IMR-90 (cell line): ENCODE measurements around the gene COL23A1. TPM values are rescaled to one million over a fixed set of nuclear protein-coding genes. Genes with fewer than 3 reads are reported as not detected.

Source experiments
- ATAC-seq: fragments of 200-7000 bp; cut with Tn5 transposase; 2 replicates; pipeline ENCODE4 v1.9.1; 2020; ENCODE audit warnings: low read depth, mild to moderate bottlenecking, moderate library complexity
- BruUV-seq: library from RNA; stranded (reverse); fragments of 400-500 nt; replicated peaks from 2 replicates; lab custom pipeline; 2021; lab: Mats Ljungman, UMichigan
- CTCF ChIA-PET: fragments of 300-600 bp; formaldehyde crosslinking; extraction: SDS; loops from one replicate; lab custom pipeline; 2021; ENCODE audit warnings: antibody characterized with exemption; lab: Yijun Ruan, JAX
- POLR2A ChIA-PET: fragments of 300-600 bp; sonication (Branson Sonifier 250); formaldehyde crosslinking; loops from one replicate; lab custom pipeline; 2022; ENCODE audit warnings: antibody characterized with exemption; ENCODE audit not compliant: unreplicated experiment; lab: Charles Lee
- DNase-seq: peaks from one replicate; pipeline ENCODE4 v3.0.0; 2013
- H2AFZ ChIP-seq: replicated peaks from 2 replicates; pipeline ENCODE3; 2013; ENCODE audit warnings: low read length, mild to moderate bottlenecking; ENCODE audit not compliant: poor library complexity
- H2AK5ac ChIP-seq: 2 replicates; pipeline ENCODE4 v1.6.1; 2013; ENCODE audit warnings: low read depth, low read length, inconsistent platforms
- H2AK9ac ChIP-seq: replicated peaks from 2 replicates; pipeline ENCODE3; 2013; ENCODE audit warnings: mild to moderate bottlenecking, low read depth, low read length, moderate library complexity; ENCODE audit not compliant: poor library complexity
- H2BK120ac ChIP-seq: 2 replicates; pipeline ENCODE4 v1.6.1; 2013; ENCODE audit warnings: low read depth, low read length, inconsistent platforms
- H2BK15ac ChIP-seq: 3 replicates; pipeline ENCODE4 v1.6.1; 2013; ENCODE audit warnings: low read depth, low read length, inconsistent platforms
- H2BK20ac ChIP-seq: 2 replicates; pipeline ENCODE4 v1.6.1; 2013; ENCODE audit warnings: low read depth, mild to moderate bottlenecking, inconsistent platforms, low read length, moderate library complexity
- H2BK5ac ChIP-seq: 2 replicates; pipeline ENCODE4 v1.6.1; 2013; ENCODE audit warnings: mild to moderate bottlenecking, low read depth, low read length, inconsistent platforms; ENCODE audit not compliant: poor library complexity, severe bottlenecking
- H3K14ac ChIP-seq: replicated peaks from 2 replicates; pipeline ENCODE4 v1.6.1; 2013; ENCODE audit warnings: low read depth, low read length, inconsistent platforms
- H3K18ac ChIP-seq: 2 replicates; pipeline ENCODE4 v1.6.1; 2013; ENCODE audit warnings: low read depth, low read length, control low read depth
- H3K23ac ChIP-seq: 2 replicates; pipeline ENCODE4 v1.6.1; 2013; ENCODE audit warnings: low read depth, low read length, inconsistent platforms
- H3K27ac ChIP-seq: 2 replicates; pipeline ENCODE4 v1.5.1; 2013; ENCODE audit warnings: mild to moderate bottlenecking, control low read depth, low read length; ENCODE audit not compliant: insufficient read depth
- H3K27me3 ChIP-seq: 2 replicates; pipeline ENCODE4 v1.6.1; 2013; ENCODE audit warnings: low read length; ENCODE audit not compliant: control insufficient read depth, insufficient read depth
- H3K36me3 ChIP-seq: 2 replicates; pipeline ENCODE4 v1.6.1; 2013; ENCODE audit warnings: low read length, mixed read lengths; ENCODE audit not compliant: control insufficient read depth, insufficient read depth
- H3K4ac ChIP-seq: 2 replicates; pipeline ENCODE4 v1.6.1; 2013; ENCODE audit warnings: low read depth, low read length, inconsistent platforms
- H3K4me1 ChIP-seq: 2 replicates; pipeline ENCODE4 v1.6.1; 2013; ENCODE audit warnings: low read length, mixed read lengths; ENCODE audit not compliant: control insufficient read depth, insufficient read depth
- H3K4me2 ChIP-seq: 2 replicates; pipeline ENCODE4 v1.6.1; 2013; ENCODE audit warnings: low read depth, mild to moderate bottlenecking, control low read depth, low read length, moderate library complexity
- H3K4me3 ChIP-seq: 2 replicates; pipeline ENCODE4 v1.5.1; 2013; ENCODE audit warnings: low read depth, mild to moderate bottlenecking, control low read depth, low read length, moderate library complexity; ENCODE audit not compliant: insufficient read depth
- H3K56ac ChIP-seq: 2 replicates; pipeline ENCODE4 v1.6.1; 2013; ENCODE audit warnings: low read length, inconsistent platforms; ENCODE audit not compliant: insufficient read depth; ENCODE audit errors: extremely low read depth
- H3K79me1 ChIP-seq, 2 experiments: 2 replicates each; pipeline ENCODE4 v1.6.1; 2013; ENCODE audit warnings: low read length in 2 of 2, inconsistent platforms in 1 of 2, low read depth in 1 of 2
- H3K9ac ChIP-seq: 2 replicates; pipeline ENCODE4 v1.6.1; 2013; ENCODE audit warnings: low read depth, low read length, control low read depth
- H3K9me1 ChIP-seq: 2 replicates; pipeline ENCODE4 v1.6.1; 2013; ENCODE audit warnings: low read length, inconsistent platforms; ENCODE audit not compliant: insufficient read depth
- H3K9me3 ChIP-seq: 2 replicates; pipeline ENCODE4 v1.6.1; 2013; ENCODE audit warnings: low read length; ENCODE audit not compliant: control insufficient read depth, insufficient read depth
- H4K20me1 ChIP-seq: 2 replicates; pipeline ENCODE4 v1.6.1; 2013; ENCODE audit warnings: low read length, inconsistent platforms; ENCODE audit not compliant: insufficient read depth
- H4K5ac ChIP-seq: 2 replicates; pipeline ENCODE4 v1.6.1; 2013; ENCODE audit warnings: mild to moderate bottlenecking, low read depth, low read length, control low read depth
- H4K8ac ChIP-seq, 2 experiments: 2 replicates each; pipeline ENCODE4 v1.6.1; 2013; ENCODE audit warnings: low read depth in 2 of 2, low read length in 2 of 2, control low read depth in 1 of 2, inconsistent platforms in 1 of 2
- H4K91ac ChIP-seq: 2 replicates; pipeline ENCODE4 v1.6.1; 2013; ENCODE audit warnings: low read depth, low read length, inconsistent platforms; ENCODE audit not compliant: insufficient read depth
- BHLHE40 ChIP-seq: fragments of 150-350 bp; IDR thresholded peaks from 2 replicates; pipeline ENCODE4 v1.6.1; 2016; ENCODE audit warnings: mild to moderate bottlenecking, low read depth, low read length
- CTCF ChIP-seq: conservative IDR thresholded peaks from 2 replicates; pipeline ENCODE4 v1.5.1; 2012; ENCODE audit warnings: mild to moderate bottlenecking, low read depth, low read length, improper control_type of control experiment
- ELK1 ChIP-seq: fragments of 150-350 bp; IDR thresholded peaks from 2 replicates; pipeline ENCODE4 v1.6.1; 2016; ENCODE audit warnings: low read depth, mild to moderate bottlenecking, low read length, moderate library complexity, borderline replicate concordance
- FOS ChIP-seq: fragments of 150-350 bp; IDR thresholded peaks from 2 replicates; pipeline ENCODE4 v1.6.1; 2016; ENCODE audit warnings: low read depth, low read length
- MAZ ChIP-seq: IDR thresholded peaks from 2 replicates; pipeline ENCODE4 v1.6.1; 2012; ENCODE audit warnings: low read depth, mild to moderate bottlenecking, low read length, improper control_type of control experiment, moderate library complexity, borderline replicate concordance
- MXI1 ChIP-seq: IDR thresholded peaks from 2 replicates; pipeline ENCODE4 v1.6.1; 2012; ENCODE audit warnings: low read depth, mild to moderate bottlenecking, low read length, moderate library complexity, borderline replicate concordance
- NFE2L2 ChIP-seq: fragments of 150-350 bp; IDR thresholded peaks from 2 replicates; pipeline ENCODE4 v1.6.1; 2016; ENCODE audit warnings: low read depth, mild to moderate bottlenecking, low read length
- POLR2A ChIP-seq: IDR thresholded peaks from 2 replicates; pipeline ENCODE4 v1.6.1; 2012; ENCODE audit warnings: mild to moderate bottlenecking, low read depth, low read length
- USF2 ChIP-seq: fragments of 150-350 bp; IDR thresholded peaks from 2 replicates; pipeline ENCODE4 v1.6.1; 2017; ENCODE audit warnings: mild to moderate bottlenecking, antibody characterized with exemption, low read length, low read depth
- WGBS, 2 experiments: methylation state at CpG; one replicate each; pipeline versions ENCODE4 v1.1.5 to v1.1.7; 2013; ENCODE audit warnings: missing lambda C conversion rate in 2 of 2; ENCODE audit not compliant: insufficient read length in 1 of 2; ENCODE audit errors: extremely low coverage in 2 of 2; 5-methylcytosine and 5-hydroxymethylcytosine counted together
- dilution Hi-C: fragments of 300-500 bp; cut with HindIII; formaldehyde crosslinking; loops from one replicate; pipeline ENCODE4 v1.14.3; 2018; ENCODE audit warnings: low sequenced_read_pairs; ENCODE audit not compliant: unreplicated experiment
- in situ Hi-C: fragments of 300-500 bp; cut with MboI; formaldehyde crosslinking; loops from 3 replicates; pipeline ENCODE4 v1.14.3; 2019; ENCODE audit warnings: low sequenced_read_pairs, inconsistent platforms, mixed read lengths
- intact Hi-C: fragments of 100-400 bp; cut with micrococcal nuclease; formaldehyde crosslinking; loops from 2 replicates; pipeline ENCODE4 v1.10.0; 2022
- polyA plus RNA-seq, 3 experiments: library from polyadenylated mRNA; depleted of rRNA; stranded (reverse); fragments of >200 nt; gene quantifications; 2 replicates each; pipeline ENCODE4 v1.2.3, GENCODE V29; 2012; ENCODE audit warnings: low replicate concordance in 1 of 3
- total RNA-seq: library from RNA; depleted of rRNA; stranded (reverse); fragments of >200 nt; gene quantifications from 2 replicates; pipeline ENCODE4 v1.2.3, GENCODE V29; 2012

Gene COL23A1
- total and polyA plus RNA-seq, 2 of the 4 experiments (the other 2 are of a cell fraction): not detected

GRCh38 chr5:178285399-178286225 lies 304.6 kb downstream of the COL23A1 start:
- no peak overlapping the region for H3K18ac ChIP-seq
- no peaks in the 10 kb centered on the region for H3K9me1 ChIP-seq
- H3K23ac ChIP-seq: no peak overlapping the region
- WGBS, 2 experiments: 60 to 100% methylated on average over 1 of the region's 19 CpGs
- H4K20me1 ChIP-seq: no peaks in the 10 kb centered on the region
- peaks cover 6% of the 10 kb centered on the region for H3K9me3 ChIP-seq
- no peak overlapping the region for H3K56ac ChIP-seq
- TF ChIP-seq BHLHE40 (no peak), ELK1 (no peak), MAZ (no peak), POLR2A (no peak), FOS (no peak), MXI1 (no peak), CTCF (no peak), USF2 (no peak), NFE2L2 (no peak)
- in situ Hi-C loops (loop anchor here (25.0 kb wide), 1 partner anchor 1202 kb away; no protein-coding TSS in a partner anchor), intact Hi-C loops (no loop called here), dilution Hi-C loops (no loop called here)
- no peak overlapping the region for H4K91ac ChIP-seq
- no peak overlapping the region for H4K5ac ChIP-seq
- no peak overlapping the region for H3K4me3 ChIP-seq
- H2BK5ac ChIP-seq: no peak overlapping the region
- BruUV-seq: no TSS peak
- no peak overlapping the region for H2BK20ac ChIP-seq
- no peak overlapping the region for H2AFZ ChIP-seq
- no peak overlapping the region for H3K4ac ChIP-seq
- no peak overlapping the region for H3K14ac ChIP-seq
- H2AK9ac ChIP-seq: no peak overlapping the region
- no peak overlapping the region for H3K27ac ChIP-seq
- no peaks in the 10 kb centered on the region; the same call in 1 of the 2 replicates for H3K27me3 ChIP-seq
- no peak overlapping the region for H3K9ac ChIP-seq
- H2AK5ac ChIP-seq: no peak overlapping the region
- no peaks in the 10 kb centered on the region for H3K79me1 ChIP-seq
- CTCF ChIA-PET: no interaction called here
- H3K36me3 ChIP-seq: no peaks in the 10 kb centered on the region
- H2BK15ac ChIP-seq: no peak overlapping the region
- ATAC-seq (no peak), DNase-seq (no peak)
- H4K8ac ChIP-seq: no peak overlapping the region
- no peaks in the 10 kb centered on the region for H3K4me1 ChIP-seq
- H3K4me2 ChIP-seq: no peak overlapping the region
- POLR2A ChIA-PET: no interaction called here
- H2BK120ac ChIP-seq: no peak overlapping the region
